GM04504 (cell line): ENCODE measurements around the gene SPATS2L.

Source experiments
- DNase-seq: peaks from one replicate; pipeline ENCODE4 v3.0.0-alpha.2; 2012; ENCODE audit warnings: low read depth

The SPATS2L gene

DNA sequence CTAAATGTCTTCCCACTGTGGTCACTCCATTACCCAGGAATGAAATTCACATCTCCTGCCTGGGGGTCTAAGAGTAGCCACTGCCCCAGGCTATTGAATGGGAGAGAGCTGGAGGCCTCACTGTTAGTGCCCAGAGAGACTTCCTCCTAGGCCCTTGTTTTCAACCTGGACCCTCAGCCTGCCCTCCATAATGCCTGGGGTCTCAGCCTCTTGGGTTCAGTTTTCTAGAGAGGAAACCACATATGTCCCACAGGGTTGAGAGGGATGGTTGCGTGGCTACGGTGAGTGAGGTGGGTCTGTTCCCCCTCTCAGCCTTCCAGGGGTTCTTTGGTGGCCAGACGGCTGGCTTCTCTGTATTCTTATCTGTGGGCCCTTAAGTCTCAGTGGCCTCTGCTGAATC is 43.4 kb downstream of the SPATS2L start:
- no peak for DNase-seq

DNA sequence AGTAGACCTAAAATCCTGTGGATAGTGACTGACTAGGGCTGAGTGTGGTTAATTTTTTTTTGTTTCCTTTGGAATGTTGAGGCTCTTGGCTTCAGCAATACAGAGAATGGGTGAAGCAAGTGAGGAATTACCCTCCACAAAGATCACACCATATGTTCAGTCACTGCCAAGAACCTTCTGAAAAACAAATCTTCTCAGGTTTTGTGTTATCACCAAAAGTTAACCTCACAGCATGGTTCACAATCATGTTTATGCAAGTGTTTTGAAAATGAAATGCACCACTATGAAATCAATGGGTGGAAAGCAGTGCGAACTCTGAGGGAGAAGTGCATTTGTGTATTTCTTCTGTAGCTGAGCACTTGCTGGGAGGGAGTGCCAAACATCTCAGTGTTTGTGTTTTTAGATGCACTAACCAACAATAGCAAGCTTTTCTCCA is 44.4 kb downstream of the SPATS2L start:
- DNase-seq, result no peak

DNA sequence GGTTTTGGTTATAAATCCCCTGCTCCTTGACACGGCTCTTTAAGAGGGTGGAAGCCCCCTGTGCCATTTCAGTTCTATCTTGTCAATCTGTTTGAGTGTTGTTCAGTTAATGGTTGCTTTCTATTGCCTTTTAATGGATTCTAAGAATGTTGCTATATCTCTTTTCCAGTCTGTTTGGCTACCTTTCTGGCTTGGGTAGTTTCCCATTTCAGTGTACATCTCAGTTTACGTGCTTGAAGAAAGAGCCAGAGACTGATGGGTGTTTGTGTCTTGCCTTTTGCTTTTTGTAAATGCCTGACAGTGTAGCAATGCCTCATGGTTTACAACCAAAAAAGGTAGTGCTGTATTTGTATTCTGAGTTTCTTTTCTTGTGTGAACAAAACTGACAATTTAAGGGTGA is 45.3 kb downstream of the SPATS2L start:
- DNase-seq, result no peak

DNA sequence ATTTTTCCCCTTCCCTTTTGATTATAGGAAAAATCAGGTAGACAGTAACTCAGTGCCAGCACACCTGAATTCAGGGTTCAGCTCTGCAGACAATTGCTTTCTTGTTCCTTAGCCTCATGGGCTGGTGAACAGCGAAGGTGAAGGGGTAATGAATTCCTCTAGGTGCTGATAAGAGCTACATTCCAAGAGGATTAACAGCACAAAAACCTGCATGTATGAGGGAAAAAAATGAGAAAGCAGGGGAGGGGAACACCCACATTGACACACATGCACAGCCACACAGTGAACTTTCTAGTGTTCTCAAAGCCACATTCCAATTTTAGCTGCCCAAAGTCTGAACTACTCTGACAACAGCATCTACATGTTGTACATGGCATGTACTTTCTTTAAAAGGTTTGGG is 46.1 kb downstream of the SPATS2L start:
- no peak for DNase-seq

DNA sequence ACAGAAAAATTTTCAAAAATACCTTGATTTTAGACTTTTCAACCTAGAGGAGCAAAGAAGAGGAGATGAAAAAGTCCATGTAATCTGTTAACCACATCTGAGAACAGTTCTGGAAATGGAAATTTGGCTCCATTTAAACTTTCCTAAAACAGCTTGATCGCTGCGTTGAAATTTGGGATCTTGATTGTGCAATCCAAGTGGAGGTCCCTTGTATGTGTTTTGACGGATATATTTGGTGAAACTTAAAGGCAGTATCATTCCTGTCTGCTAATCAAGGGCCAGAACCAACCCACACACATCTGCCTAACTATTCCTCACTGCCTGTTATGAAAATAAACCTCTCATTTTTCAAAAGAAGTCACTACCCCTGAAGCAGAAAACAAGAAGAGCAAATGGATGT is 46.6 kb downstream of the SPATS2L start:
- no peak for DNase-seq

DNA sequence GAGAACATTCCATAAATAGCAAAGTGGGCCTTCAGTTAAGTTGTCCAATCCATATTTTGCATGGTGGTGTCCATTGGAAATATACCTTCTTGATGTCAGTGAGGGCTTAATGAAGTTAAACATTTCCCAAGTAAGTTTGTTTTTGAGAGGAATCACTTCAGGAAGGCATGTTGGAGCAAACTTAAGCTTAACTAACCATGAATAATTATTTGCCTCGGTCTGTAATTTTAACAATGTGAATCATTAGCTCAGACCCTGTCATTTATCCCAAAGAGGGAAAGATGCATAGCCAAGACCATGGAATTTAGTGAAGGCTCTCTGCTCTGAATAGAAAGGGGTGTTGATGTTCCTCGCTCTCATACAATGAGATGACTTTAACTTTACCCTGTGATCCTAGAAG is 47.4 kb downstream of the SPATS2L start:
- DNase-seq, result no peak

DNA sequence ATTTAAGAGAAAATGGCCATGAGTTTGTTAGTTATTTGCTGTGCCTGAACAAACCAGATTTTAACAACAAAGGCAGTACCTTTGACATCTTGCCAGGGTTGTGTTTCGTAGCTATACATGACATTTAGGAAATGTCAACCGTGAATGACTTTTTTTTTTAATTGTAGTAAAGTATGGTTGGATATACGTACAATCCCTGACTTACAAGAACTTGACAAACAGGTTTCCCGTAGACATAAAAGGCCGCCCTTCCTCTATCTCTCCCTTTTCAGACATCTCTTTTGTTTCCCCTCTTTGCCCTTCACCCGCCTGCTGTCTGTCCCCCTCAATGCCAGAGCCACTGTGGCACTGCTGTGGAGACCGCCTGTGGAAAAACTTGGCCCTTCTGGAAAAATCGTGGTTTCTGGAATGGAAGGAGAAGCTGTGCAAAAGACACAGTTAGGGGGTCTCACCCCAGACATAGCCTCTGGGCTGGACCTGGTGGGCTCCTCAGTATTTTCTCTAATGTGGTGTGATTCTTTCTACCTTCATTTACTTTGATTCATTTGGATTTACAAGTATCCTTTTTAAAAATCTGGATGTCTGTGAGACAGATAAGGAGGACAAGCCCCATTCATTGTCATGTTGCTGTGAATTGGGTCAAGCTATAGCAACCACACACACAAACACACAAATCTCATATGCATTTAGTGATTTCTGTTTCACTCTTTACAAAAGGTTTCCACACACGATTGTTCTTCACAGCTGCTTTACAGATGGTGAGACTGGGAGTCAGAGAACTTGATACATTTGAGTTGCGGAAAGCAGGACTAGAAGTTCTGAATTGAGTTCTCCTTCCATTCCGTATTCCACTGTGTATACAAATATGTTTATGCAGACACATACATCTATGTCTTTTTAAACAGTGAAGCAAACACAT is 48.6 kb downstream of the SPATS2L start:
- DNase-seq, result no peak

DNA sequence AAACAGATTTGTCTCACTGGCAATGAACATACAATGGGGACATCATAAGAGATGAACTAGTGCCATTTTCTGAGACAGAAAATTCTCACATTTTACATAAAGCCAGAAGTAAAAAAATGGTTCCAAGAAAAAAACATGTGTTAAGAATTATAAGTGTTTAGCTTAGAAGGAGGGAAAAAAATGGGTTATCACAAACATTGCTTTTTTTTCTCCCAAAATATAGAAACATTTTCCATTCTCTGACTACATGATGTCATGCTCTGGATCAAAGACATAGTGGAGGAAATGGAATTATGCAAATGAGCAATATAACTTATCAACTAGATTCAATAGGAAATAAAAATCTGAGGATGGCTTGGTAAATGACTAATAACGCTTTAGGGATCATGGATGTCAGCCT is 49.8 kb downstream of the SPATS2L start:
- DNase-seq, result no peak

DNA sequence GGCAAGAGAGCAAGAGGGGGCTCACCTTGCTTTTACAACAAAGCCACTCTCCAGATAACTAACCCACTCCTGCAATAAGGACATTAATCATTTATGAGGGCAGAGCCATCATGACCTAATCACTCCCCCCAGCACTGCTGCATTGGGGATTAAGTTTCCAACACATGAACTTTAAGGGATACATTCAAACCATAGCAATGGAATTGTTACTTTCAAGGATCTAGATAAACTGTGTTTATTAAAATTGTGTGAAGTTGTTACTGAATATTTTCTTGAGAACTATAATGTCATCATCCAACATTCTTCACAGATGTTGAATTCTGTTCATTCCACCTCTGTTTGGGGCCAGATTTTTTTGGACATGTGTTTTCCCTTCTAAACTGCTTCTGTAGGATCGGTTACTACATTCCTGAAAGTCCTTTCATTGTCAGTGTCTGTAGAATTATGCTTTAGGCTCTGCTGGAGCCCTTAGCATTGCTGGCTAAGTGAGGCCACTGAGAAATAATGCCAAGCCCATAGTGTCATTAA is 50.4 kb downstream of the SPATS2L start:
- DNase-seq, result peak; percentile 64

DNA sequence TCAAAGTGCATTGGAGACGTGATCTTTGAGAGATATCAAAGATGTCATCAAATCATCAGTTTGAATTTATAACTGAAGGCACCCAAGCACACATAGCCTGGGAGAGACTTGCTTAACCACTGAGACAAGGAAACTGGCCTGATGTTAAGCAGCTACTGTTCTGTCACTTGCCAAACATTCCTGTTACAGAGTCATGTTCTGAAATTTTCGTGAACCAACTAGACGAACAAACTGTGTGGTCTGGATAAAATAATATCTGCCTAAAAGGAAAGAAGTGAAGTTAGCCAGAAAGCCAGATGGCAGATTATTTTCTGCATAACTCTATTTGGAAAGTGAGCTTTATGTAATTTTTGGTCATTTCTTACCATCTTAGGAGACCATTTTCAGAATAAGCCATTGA is 51.4 kb downstream of the SPATS2L start:
- DNase-seq, result no peak

DNA sequence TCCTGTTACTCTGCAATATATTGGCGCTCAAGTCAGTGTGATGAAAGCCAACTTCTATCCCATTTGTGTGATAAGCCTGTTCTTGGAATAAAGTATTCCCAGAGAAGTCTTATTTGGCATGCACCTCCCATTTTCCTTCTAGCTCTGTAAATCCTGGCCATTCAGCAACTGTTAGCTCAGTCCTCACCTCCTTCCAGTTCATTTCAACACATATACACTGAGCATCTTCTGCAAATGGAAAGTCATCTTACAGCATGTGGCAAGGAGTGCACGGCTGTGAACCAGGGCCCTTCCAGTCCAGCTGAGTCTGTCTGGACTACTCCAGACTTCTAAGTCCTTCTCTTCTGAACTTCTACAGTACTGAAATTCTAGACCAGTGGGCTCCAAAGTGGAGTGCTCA is 53.1 kb downstream of the SPATS2L start:
- no peak for DNase-seq

DNA sequence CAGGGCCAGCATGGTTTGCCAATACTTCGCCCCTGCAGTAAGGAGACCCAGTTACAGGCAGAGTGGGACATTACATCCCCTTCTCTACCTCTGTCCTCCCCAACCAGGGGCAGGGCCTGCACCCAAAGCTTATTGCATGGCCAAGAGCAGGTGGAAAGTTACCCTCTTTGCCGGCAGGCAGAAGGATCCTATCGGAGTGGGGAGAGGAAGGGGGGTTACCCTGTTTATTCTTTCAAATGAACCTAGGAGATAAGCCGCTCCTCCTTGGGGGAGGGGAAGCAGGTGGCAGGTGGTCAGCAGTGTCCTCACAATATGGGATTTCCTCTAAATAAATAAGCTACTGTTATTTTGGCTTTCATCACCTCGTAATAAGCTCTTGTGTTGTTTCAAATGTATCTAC is 53.9 kb downstream of the SPATS2L start:
- no peak for DNase-seq

DNA sequence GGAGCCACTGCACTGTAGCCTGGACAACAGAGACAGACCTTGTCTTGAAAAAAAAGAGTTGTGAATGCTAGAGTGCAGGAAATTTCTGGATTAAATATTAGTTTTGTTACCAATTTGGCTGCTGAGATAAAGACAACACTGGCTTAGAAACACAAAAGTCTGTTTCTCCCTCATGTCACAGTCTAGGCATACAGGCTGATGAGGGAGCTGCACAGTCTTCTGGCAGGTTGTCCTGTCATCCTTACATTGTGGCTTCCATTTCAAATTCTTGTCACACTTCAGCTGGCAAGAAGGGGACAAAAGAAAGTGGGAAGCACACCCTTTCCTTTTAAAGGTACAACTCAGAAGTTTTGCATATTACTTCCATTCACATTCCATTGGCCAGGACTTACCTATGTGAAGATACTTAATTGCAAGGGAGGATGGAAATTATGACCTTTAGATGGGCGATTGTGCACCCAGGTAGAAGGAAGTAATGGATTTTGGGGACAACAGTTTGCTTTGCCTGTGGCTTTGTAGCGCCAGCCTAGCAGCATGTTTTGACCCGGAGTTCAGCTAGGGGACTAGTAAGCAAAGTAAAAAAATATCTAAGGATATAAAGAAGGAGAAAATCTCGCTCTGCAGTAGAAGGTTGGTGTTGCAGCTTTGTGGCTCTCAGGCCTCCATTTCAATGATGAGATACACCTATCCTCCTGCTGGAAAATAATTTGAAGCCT is 55.9 kb downstream of the SPATS2L start:
- DNase-seq, result no peak

DNA sequence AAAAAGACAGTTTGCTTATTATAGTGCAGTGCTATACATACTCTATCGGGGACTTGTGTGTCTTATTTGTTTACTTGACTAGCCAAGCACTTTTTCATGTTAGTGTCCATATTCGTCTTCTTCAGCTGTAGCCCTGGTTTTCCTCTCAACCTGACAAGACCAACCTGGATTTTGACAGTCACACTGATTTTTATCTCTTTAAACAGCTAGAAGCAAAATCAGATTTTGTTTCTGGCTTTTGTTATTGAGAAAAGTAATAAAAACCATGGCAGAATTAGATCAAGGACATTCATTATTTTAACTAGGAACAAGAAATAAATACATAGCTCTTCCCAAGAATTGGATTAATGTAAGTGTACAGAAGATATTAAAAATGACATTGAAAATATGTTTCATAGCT is 56.8 kb downstream of the SPATS2L start:
- no peak for DNase-seq

DNA sequence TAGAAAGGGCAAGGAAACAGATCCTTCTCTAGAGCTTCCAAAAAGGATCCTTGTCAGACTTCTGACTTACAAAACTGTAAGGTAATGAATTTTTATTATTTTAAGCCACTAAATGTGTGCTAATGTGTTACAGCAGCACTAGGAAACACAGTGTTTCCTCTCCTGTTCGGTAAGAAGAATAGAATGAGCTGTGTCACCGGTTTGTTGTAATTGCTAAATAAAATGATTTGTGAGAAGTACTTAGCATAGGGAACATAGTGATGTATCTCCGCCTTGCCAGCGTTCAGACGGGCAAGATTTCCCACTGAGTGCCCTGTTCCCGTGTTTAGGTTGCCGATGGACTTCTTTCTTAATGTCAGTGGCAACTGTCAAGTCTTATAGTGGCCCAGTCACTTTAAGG is 57.6 kb downstream of the SPATS2L start:
- no peak for DNase-seq

DNA sequence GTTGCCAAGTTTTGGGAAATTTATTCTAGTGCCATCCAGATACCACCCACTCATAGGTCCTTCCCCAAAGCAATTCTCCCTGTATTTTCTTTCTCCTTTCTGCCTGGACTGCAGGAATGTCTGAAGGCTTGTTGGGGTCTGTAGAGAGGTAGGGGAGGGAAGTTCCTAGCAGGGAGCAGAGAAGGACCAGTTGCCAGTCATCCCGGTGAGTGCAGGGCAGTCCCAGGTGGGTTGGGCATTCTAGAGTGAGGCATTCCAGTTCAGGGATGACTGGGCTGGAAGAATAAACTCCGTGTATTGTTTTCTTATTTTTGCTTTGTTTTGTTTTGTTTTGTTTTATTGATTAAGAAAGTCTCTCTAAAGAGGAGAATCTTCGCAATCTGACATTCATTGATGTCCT is 58.1 kb downstream of the SPATS2L start:
- no peak for DNase-seq

DNA sequence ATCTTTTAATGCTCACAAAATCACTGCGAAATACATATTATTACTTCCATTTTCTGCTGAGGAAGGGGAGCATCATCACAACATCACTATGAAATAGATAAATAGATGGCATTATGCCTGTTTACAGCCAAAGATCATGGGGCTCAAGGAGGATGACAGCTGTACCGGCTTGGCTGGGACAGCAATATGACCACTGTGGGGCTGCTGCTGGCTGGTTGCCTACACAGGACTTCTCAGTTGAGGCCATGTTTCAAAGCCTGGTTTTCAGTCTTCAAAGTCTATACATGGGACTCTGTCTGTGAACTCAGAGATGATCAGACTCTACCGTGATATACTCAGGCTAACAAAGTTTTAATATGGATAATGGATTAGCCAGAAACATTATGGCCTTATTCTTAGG is 58.7 kb downstream of the SPATS2L start:
- DNase-seq, result no peak

DNA sequence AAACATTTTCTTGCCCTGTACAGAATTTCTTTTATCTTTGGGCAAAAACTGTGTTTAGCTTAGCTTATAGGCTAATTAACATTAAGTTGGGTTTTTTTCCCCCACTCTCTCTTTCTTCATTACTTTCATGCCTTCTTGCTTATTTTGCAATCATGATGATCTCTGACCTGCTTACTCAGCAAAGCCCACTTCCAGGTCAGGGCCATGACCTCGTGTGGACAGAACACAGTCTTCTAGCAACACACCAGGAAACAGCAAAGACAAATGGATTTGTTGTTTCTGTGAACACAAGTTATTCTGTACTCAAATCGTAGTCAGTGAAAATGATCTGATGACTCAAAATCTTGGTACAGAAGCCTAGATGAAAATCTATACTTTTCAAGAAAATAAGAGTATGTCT is 60.7 kb downstream of the SPATS2L start:
- no peak for DNase-seq

DNA sequence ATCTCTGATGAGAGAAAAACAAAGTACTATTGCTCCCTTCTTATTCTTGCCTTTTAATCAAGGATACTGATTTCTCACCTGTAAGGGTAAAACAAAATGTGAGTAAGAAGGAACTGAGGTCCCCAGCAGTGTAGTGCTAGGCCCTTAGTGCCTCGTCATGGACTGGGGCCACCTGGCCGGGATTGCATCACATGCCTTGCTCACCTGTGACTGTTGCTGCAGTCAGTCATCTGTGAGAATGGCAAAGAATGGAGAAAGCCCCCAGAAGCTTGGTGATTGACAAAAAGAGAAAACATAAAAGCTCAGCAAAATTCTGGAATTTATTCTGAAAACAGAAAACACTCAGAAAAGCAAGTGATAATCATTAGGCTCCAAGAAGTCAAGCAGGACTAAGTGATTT is 63.4 kb downstream of the SPATS2L start:
- no peak for DNase-seq

DNA sequence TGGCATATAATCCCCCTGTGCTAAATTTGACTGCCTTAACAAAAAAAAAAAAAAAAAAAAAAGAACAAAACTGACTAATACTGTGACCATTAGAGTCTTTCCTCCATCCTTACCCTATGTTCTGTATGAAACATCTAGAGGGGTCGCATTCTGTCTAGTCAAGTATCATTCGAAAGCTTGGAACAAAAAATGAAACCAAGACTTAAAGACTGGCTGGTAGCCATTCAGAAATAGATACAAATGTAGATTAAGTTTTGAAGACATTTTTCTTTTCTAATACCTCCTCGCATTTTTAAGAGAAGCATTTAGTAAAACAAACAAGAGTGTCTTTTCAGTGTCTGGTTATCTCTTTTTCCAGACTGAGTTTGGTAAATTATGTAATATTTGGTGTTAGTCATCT is 66.7 kb downstream of the SPATS2L start:
- DNase-seq, result no peak

DNA sequence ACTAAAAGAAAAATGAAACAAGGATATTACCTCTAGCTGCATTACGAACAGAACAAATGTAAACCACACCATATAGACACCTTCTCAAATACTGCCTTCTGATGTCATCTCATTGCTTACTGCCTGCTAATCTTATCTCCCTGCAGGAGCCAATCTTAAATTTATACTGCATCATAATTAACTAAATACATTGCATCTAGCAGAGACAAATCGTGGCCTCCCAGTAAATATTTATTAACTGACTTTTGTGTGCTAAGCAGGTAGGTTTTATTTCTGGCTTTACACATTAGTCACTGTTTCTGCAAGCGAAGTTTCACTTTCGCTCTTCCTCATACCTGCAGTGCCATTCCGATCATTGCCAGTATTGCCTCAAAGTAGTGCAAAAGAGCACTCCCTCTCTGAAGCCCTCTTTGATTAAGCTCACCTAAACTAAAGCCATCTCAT is 67.5 kb downstream of the SPATS2L start:
- DNase-seq, result no peak

DNA sequence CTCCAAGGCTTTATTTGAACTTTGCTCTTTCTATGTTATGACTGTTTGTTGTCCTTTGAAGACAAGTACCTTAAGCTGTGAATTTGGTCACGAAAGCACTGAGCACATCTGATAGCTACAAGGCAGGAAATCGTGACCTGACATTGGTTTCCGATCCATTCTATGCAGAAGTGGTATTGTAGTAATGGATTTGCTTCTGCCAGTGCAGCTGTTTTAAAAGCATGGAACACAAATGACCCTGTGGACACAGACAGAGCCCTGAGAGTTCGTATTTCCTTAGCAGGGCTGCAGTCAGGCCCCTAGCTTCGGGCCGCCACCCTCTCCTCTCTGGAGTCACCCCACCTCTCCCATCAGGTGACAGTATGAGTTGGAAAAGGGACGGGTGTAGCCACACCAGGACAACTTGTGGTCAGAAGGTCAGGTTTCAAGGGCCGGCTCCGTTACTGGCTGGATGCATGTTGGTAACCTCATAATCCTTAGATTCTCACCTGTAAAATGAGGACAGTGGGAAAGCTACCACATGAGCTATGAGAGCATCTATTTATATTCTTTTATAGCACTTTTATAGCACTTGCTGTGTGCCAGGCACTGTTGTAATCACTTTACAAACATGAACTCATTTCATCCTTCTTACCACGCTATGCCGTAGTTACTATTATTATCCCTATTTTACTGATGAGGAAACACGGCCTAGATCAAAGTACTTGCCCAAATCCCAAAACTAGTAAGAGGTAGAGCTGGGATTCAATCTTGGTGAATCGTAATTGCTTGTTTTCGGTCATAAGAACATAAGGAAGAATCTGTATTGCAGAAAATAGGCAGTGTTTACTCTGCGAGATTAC is 70.2 kb downstream of the SPATS2L start:
- DNase-seq, result no peak
